GM12892 (cell line): Measurements from ENCODE around the gene P4HB.

ENCODE experiments used
- POLR2A ChIP-seq: IDR thresholded peaks from 2 replicates; pipeline ENCODE4 v1.6.1; 2011; ENCODE audit warnings: low read depth, low read length, control low read depth
- POLR2AphosphoS5 ChIP-seq: IDR thresholded peaks from 2 replicates; pipeline ENCODE4 v1.6.1; 2011; ENCODE audit warnings: low read depth, low read length, control low read depth

GRCh38 chr17:81865358-81865732 is 5.0 kb upstream of the P4HB start:
- TF ChIP-seq POLR2AphosphoS5 (no peak), POLR2A (no peak; the same call in 1 of the 2 replicates)
